Neural cell (in vitro differentiated cells): ENCODE data around the gene DIP2C. TPM values are rescaled to one million over a fixed set of nuclear protein-coding genes. Genes with fewer than 3 reads are reported as not detected.

ENCODE experiments used
- H2AFZ ChIP-seq: fragments of 200-600, 300-800 bp; sonication (generic), shearing (Covaris generic); 2 replicates; pipeline ENCODE4 v1.6.0; 2014; ENCODE audit warnings: low read depth, mild to moderate bottlenecking, antibody characterized with exemption, low read length, moderate library complexity
- H3F3A ChIP-seq: fragments of 200-600 bp; shearing (Covaris generic); 2 replicates; pipeline ENCODE4 v1.6.1; 2016; ENCODE audit warnings: mild to moderate bottlenecking, moderate library complexity, mixed read lengths, antibody characterized with exemption, low read length; ENCODE audit not compliant: insufficient read depth, poor library complexity, severe bottlenecking
- H3K27ac ChIP-seq: fragments of 200-600, 300-800 bp; sonication (generic), shearing (Covaris generic); 2 replicates; pipeline ENCODE4 v1.5.1; 2014; ENCODE audit warnings: mild to moderate bottlenecking, low read length, moderate library complexity
- H3K27me3 ChIP-seq: fragments of 300-800, 200-600 bp; sonication (generic), shearing (Covaris generic); 2 replicates; pipeline ENCODE4 v1.6.0; 2014; ENCODE audit warnings: mild to moderate bottlenecking, low read depth, low read length, moderate library complexity; ENCODE audit not compliant: insufficient read depth
- H3K36me3 ChIP-seq: fragments of 300-800, 200-600 bp; sonication (generic), shearing (Covaris generic); 2 replicates; pipeline ENCODE4 v1.5.1; 2014; ENCODE audit warnings: mild to moderate bottlenecking, antibody characterized with exemption, low read length, moderate library complexity; ENCODE audit not compliant: insufficient read depth
- H3K4me2 ChIP-seq: fragments of 300-800, 200-600 bp; sonication (generic), shearing (Covaris generic); 2 replicates; pipeline ENCODE4 v1.6.0; 2014; ENCODE audit warnings: mild to moderate bottlenecking, low read length
- H3K4me3 ChIP-seq: fragments of 300-800, 200-600 bp; sonication (generic), shearing (Covaris generic); 2 replicates; pipeline ENCODE4 v1.5.1; 2014; ENCODE audit warnings: mild to moderate bottlenecking, low read length, moderate library complexity
- H3K79me2 ChIP-seq: fragments of 200-600 bp; shearing (Covaris generic); replicated peaks from 2 replicates; pipeline ENCODE4 v1.6.0; 2014; ENCODE audit warnings: mild to moderate bottlenecking, low read length, moderate library complexity; ENCODE audit not compliant: insufficient read depth
- H3K9ac ChIP-seq: fragments of 300-800, 200-600 bp; sonication (generic), shearing (Covaris generic); 2 replicates; pipeline ENCODE4 v1.6.1; 2016; ENCODE audit warnings: mild to moderate bottlenecking, low read length, mixed read lengths
- H3K9me2 ChIP-seq: fragments of 200-600 bp; shearing (Covaris generic); 2 replicates; pipeline ENCODE4 v1.6.1; 2016; ENCODE audit warnings: mild to moderate bottlenecking, low read length, mixed read lengths; ENCODE audit not compliant: insufficient read depth
- H3K9me3 ChIP-seq: fragments of 200-600, 300-800 bp; sonication (generic), shearing (Covaris generic); 2 replicates; pipeline ENCODE4 v1.6.1; 2016; ENCODE audit warnings: mild to moderate bottlenecking, mixed run types, low read length, moderate library complexity, mixed read lengths
- H4K20me1 ChIP-seq: fragments of 200-600 bp; shearing (Covaris generic); 2 replicates; pipeline ENCODE4 v1.6.1; 2016; ENCODE audit warnings: mild to moderate bottlenecking, mixed run types; ENCODE audit not compliant: insufficient read depth
- EP300 ChIP-seq: fragments of 450-650 bp; conservative IDR thresholded peaks from 2 replicates; pipeline ENCODE4 v1.6.1; 2014; ENCODE audit warnings: antibody characterized with exemption, mild to moderate bottlenecking, moderate library complexity; ENCODE audit not compliant: poor library complexity, severe bottlenecking
- EZH2 ChIP-seq: fragments of 200-600, 300-800 bp; shearing (Covaris generic), sonication (generic); IDR thresholded peaks from 2 replicates; pipeline ENCODE4 v1.6.1; 2014; ENCODE audit warnings: antibody characterized with exemption, low read length, borderline replicate concordance, mild to moderate bottlenecking; ENCODE audit not compliant: insufficient read depth, poor library complexity, severe bottlenecking
- MXI1 ChIP-seq: fragments of 450-650 bp; conservative IDR thresholded peaks from 2 replicates; pipeline ENCODE4 v1.6.1; 2014; ENCODE audit warnings: antibody characterized with exemption, mild to moderate bottlenecking; ENCODE audit not compliant: poor library complexity, severe bottlenecking
- POLR2AphosphoS5 ChIP-seq: IDR thresholded peaks from 2 replicates; pipeline ENCODE4 v1.6.1; 2012
- RAD21 ChIP-seq: fragments of 450-650 bp; conservative IDR thresholded peaks from 2 replicates; pipeline ENCODE4 v1.6.1; 2014; ENCODE audit warnings: antibody characterized with exemption, mild to moderate bottlenecking, moderate library complexity
- REST ChIP-seq: IDR thresholded peaks from 2 replicates; pipeline ENCODE4 v1.6.1; 2012; ENCODE audit warnings: borderline replicate concordance
- SMC3 ChIP-seq: fragments of 450-650 bp; conservative IDR thresholded peaks from 2 replicates; pipeline ENCODE4 v1.6.1; 2014; ENCODE audit warnings: antibody characterized with exemption, mild to moderate bottlenecking, moderate library complexity; ENCODE audit not compliant: poor library complexity
- TAF1 ChIP-seq: IDR thresholded peaks from 2 replicates; pipeline ENCODE4 v1.6.1; 2012; ENCODE audit warnings: low read depth
- polyA plus RNA-seq: library from polyadenylated mRNA; depleted of rRNA; stranded (reverse); fragments of >200 nt; gene quantifications from 2 replicates; pipeline ENCODE4 v1.2.3, GENCODE V29; 2014
- TF ChIP-seq, protein P1 (sequence below): fragments of 450-650 bp; IDR thresholded peaks from 2 replicates; pipeline ENCODE4 v1.5.1; 2014; ENCODE audit warnings: antibody characterized with exemption, mild to moderate bottlenecking, moderate library complexity; ENCODE audit not compliant: poor library complexity, severe bottlenecking

The DIP2C gene
- polyA plus RNA-seq, 1 donor from 2014 or later: 24.1 TPM

GRCh38 chr10:629186-629998 is 60.1 kb downstream of the DIP2C start:
- no peak overlapping the region for H3K27ac ChIP-seq
- H3K4me3 ChIP-seq: no peak overlapping the region
- no peak overlapping the region for H3K4me2 ChIP-seq
- H3K9me2 ChIP-seq: no peaks in the 10 kb centered on the region
- TF ChIP-seq MXI1: no peak
- TF ChIP-seq REST: no peak
- no peak for TF ChIP-seq EP300
- TF ChIP-seq TAF1: no peak
- no peak for TF ChIP-seq EZH2
- TF ChIP-seq POLR2AphosphoS5: no peak
- TF ChIP-seq, protein P1, sequence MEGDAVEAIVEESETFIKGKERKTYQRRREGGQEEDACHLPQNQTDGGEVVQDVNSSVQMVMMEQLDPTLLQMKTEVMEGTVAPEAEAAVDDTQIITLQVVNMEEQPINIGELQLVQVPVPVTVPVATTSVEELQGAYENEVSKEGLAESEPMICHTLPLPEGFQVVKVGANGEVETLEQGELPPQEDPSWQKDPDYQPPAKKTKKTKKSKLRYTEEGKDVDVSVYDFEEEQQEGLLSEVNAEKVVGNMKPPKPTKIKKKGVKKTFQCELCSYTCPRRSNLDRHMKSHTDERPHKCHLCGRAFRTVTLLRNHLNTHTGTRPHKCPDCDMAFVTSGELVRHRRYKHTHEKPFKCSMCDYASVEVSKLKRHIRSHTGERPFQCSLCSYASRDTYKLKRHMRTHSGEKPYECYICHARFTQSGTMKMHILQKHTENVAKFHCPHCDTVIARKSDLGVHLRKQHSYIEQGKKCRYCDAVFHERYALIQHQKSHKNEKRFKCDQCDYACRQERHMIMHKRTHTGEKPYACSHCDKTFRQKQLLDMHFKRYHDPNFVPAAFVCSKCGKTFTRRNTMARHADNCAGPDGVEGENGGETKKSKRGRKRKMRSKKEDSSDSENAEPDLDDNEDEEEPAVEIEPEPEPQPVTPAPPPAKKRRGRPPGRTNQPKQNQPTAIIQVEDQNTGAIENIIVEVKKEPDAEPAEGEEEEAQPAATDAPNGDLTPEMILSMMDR: no peak
- TF ChIP-seq SMC3: no peak
- TF ChIP-seq RAD21: no peak
- H3K9me3 ChIP-seq: no peaks in the 10 kb centered on the region
- no peaks in the 10 kb centered on the region for H3F3A ChIP-seq
- no peaks in the 10 kb centered on the region for H3K27me3 ChIP-seq
- peaks cover 20% of the 10 kb centered on the region for H4K20me1 ChIP-seq
- no peak overlapping the region for H3K9ac ChIP-seq
- H3K79me2 ChIP-seq: peaks cover 70% of the 10 kb centered on the region
- H3K36me3 ChIP-seq: peaks cover 4% of the 10 kb centered on the region
- no peak overlapping the region for H2AFZ ChIP-seq

GRCh38 chr10:628386-629045 is 61.0 kb downstream of the DIP2C start:
- Histone ChIP-seq H3K9me3 (no peaks in the 10 kb centered on the region), H2AFZ (no peak overlapping the region), H4K20me1 (peaks cover 29% of the 10 kb centered on the region), H3K9ac (no peak overlapping the region), H3K27ac (no peak overlapping the region), H3K36me3 (peaks cover 4% of the 10 kb centered on the region), H3K4me3 (no peak overlapping the region), H3K4me2 (no peak overlapping the region), H3K27me3 (no peaks in the 10 kb centered on the region), H3K79me2 (peaks cover 66% of the 10 kb centered on the region), H3F3A (no peaks in the 10 kb centered on the region), H3K9me2 (no peaks in the 10 kb centered on the region)
- TF ChIP-seq REST (no peak), EP300 (no peak), SMC3 (no peak), EZH2 (no peak), POLR2AphosphoS5 (no peak)
